GM12892 (cell line): Measurements from ENCODE around the gene TBC1D4.

Experiments
- POLR2A ChIP-seq: IDR thresholded peaks from 2 replicates; pipeline ENCODE4 v1.6.1; 2011; ENCODE audit warnings: low read depth, low read length, control low read depth
- POLR2AphosphoS5 ChIP-seq: IDR thresholded peaks from 2 replicates; pipeline ENCODE4 v1.6.1; 2011; ENCODE audit warnings: low read depth, low read length, control low read depth
- TAF1 ChIP-seq: IDR thresholded peaks from 2 replicates; pipeline ENCODE4 v1.6.1; 2011; ENCODE audit warnings: low read depth, mild to moderate bottlenecking, control low read depth, low read length, borderline replicate concordance

DNA sequence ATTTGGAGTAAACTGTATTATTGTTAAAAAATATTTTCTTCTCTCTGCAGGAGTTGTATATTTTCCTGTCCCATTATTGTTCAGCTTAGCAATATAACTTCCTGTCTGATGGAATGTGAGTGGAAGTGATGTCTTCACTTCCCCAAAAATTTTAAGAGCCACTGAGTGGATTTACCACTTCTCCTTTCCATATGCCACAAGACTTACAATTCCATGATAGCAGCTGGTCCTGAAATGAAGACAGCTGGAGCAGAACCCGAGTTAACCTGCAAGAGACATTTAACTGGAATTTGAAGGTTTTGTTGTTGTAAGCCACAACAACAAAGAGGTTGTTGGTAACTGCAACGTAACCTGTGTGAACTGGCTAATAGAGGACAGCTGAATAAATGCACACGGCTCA, 23.4 kb upstream of the TBC1D4 start:
- TF ChIP-seq POLR2AphosphoS5: no peak
- no peak for TF ChIP-seq POLR2A
- TF ChIP-seq TAF1: no peak
